Caco-2 (cell line): ENCODE measurements around the gene C15orf39. TPM values are rescaled to one million over a fixed set of nuclear protein-coding genes. Genes with fewer than 3 reads are reported as not detected.

Experiments used
- BruUV-seq: library from RNA; stranded (reverse); fragments of 400-500 nt; replicated peaks from 2 replicates; lab custom pipeline; 2021; lab: Mats Ljungman, UMichigan
- CTCF ChIA-PET: fragments of 300-600 bp; sonication (Branson Sonifier 250); formaldehyde crosslinking; loops from one replicate; lab custom pipeline; 2022; ENCODE audit warnings: antibody characterized with exemption; lab: Charles Lee
- POLR2A ChIA-PET: fragments of 300-600 bp; sonication (Branson Sonifier 250); formaldehyde crosslinking; loops from one replicate; lab custom pipeline; 2022; ENCODE audit warnings: antibody characterized with exemption; lab: Charles Lee
- DNase-seq, 2 experiments: peaks; one replicate each; pipeline versions ENCODE4 v3.0.0 to v3.0.0-alpha.2; 2020 to 2022
- H3K27me3 ChIP-seq: replicated peaks from 2 replicates; pipeline ENCODE4 v1.6.0; 2011; ENCODE audit warnings: low read length; ENCODE audit not compliant: control insufficient read depth, insufficient read depth
- H3K36me3 ChIP-seq: 2 replicates; pipeline ENCODE4 v1.5.1; 2011; ENCODE audit warnings: low read length; ENCODE audit not compliant: control insufficient read depth, insufficient read depth
- H3K4me1 ChIP-seq: fragments of 250-450 bp; sonication (Bioruptor Pico); 2 replicates; pipeline ENCODE4 v1.5.1; 2020; ENCODE audit warnings: mild to moderate bottlenecking
- H3K4me3 ChIP-seq: 2 replicates; pipeline ENCODE4 v1.5.1; 2011; ENCODE audit warnings: low read depth, mild to moderate bottlenecking, control low read depth, low read length
- H3K9me3 ChIP-seq: fragments of 250-450 bp; sonication (Bioruptor Pico); 2 replicates; pipeline ENCODE4 v1.5.1; 2020; ENCODE audit warnings: mild to moderate bottlenecking, moderate library complexity
- H3K27ac Mint-ChIP-seq: one replicate; pipeline ENCODE4 v1.8.0; 2022; ENCODE audit warnings: mixed read lengths; ENCODE audit not compliant: unreplicated experiment
- H3K27me3 Mint-ChIP-seq: one replicate; pipeline ENCODE4 v1.8.0; 2022; ENCODE audit warnings: mixed read lengths; ENCODE audit not compliant: insufficient read depth, unreplicated experiment
- H3K36me3 Mint-ChIP-seq: one replicate; pipeline ENCODE4 v1.8.0; 2022; ENCODE audit warnings: mild to moderate bottlenecking, mixed read lengths; ENCODE audit not compliant: insufficient read depth, unreplicated experiment
- H3K4me1 Mint-ChIP-seq: one replicate; pipeline ENCODE4 v1.8.0; 2022; ENCODE audit warnings: low read depth, mixed read lengths; ENCODE audit not compliant: unreplicated experiment
- H3K4me3 Mint-ChIP-seq: one replicate; pipeline ENCODE4 v1.8.0; 2022; ENCODE audit warnings: mild to moderate bottlenecking, moderate library complexity, mixed read lengths; ENCODE audit not compliant: unreplicated experiment
- H3K9me3 Mint-ChIP-seq: one replicate; pipeline ENCODE4 v1.8.0; 2022; ENCODE audit warnings: mixed read lengths; ENCODE audit not compliant: unreplicated experiment
- intact Hi-C: fragments of 100-400 bp; cut with micrococcal nuclease; formaldehyde crosslinking; loops from one replicate; pipeline ENCODE4 v1.10.0; 2022; ENCODE audit not compliant: unreplicated experiment
- total RNA-seq: library from RNA; stranded (reverse); gene quantifications from 2 replicates; pipeline ENCODE4 v1.2.3, GENCODE V29; 2022
- TF ChIP-seq, protein P1 (sequence below), 2 experiments: fragments of 200-600 bp in 1 of 2; IDR thresholded peaks; 1 replicate in 1 of 2; 2 replicates in 1 of 2; pipeline versions ENCODE4 v1.5.1 to v1.8.0; 2011 to 2022; ENCODE audit warnings: antibody characterized with exemption in 1 of 2, control low read depth in 1 of 2, inconsistent platforms in 1 of 2, low read depth in 1 of 2, low read length in 1 of 2, mild to moderate bottlenecking in 1 of 2, moderate library complexity in 1 of 2; ENCODE audit not compliant: insufficient read depth in 1 of 2, severe bottlenecking in 1 of 2, unreplicated experiment in 1 of 2

C15orf39 gene
- total RNA-seq, 1 experiment from 2014 or later: 48.2 TPM

DNA sequence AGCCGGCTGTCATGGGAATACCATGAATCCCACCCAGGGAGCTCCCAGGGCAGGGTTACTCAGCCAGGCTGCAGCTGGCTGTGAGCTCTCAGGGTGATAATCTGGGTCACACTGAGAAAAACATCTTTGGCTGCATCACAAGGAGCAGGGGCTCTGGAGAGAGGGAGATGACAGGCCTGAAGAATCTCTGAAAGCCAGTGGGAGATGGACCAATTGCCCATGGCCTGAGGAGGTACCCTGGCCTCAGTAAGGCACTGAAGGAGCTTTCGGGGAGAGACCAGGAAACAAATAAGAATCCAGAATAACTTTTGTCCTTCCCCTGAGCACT, 28.3 kb downstream of the C15orf39 start:
- Histone ChIP-seq H3K36me3 (no peaks in the 10 kb centered on the region), H3K4me1 (0 out of 2 replicates have a peak, but pooled peaks cover 5% of the 10 kb centered on the region), H3K27me3 (no peaks in the 10 kb centered on the region), H3K4me3 (no peak overlapping the region), H3K9me3 (no peaks in the 10 kb centered on the region)
- ChIA-PET CTCF (interaction anchor here (0.6 kb wide), 1 partner anchor 214 kb away, joined by 6 read pairs; no protein-coding TSS in a partner anchor), POLR2A (no interaction called here)
- Mint-ChIP-seq H3K4me1 (no peaks in the 10 kb centered on the region), H3K9me3 (no peaks in the 10 kb centered on the region), H3K36me3 (peaks cover 6% of the 10 kb centered on the region), H3K27me3 (no peaks in the 10 kb centered on the region), H3K4me3 (no peak overlapping the region), H3K27ac (no peak overlapping the region)
- BruUV-seq: no TSS peak
- intact Hi-C loops: no loop called here
- TF ChIP-seq, protein P1, sequence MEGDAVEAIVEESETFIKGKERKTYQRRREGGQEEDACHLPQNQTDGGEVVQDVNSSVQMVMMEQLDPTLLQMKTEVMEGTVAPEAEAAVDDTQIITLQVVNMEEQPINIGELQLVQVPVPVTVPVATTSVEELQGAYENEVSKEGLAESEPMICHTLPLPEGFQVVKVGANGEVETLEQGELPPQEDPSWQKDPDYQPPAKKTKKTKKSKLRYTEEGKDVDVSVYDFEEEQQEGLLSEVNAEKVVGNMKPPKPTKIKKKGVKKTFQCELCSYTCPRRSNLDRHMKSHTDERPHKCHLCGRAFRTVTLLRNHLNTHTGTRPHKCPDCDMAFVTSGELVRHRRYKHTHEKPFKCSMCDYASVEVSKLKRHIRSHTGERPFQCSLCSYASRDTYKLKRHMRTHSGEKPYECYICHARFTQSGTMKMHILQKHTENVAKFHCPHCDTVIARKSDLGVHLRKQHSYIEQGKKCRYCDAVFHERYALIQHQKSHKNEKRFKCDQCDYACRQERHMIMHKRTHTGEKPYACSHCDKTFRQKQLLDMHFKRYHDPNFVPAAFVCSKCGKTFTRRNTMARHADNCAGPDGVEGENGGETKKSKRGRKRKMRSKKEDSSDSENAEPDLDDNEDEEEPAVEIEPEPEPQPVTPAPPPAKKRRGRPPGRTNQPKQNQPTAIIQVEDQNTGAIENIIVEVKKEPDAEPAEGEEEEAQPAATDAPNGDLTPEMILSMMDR (IDR thresholded peaks at IDR 0.05; ENCODE audit: insufficient read depth in 1 of 2, low read depth in 1 of 2, low read length in 1 of 2, severe bottlenecking in 1 of 2, unreplicated experiment in 1 of 2): no peak
- no peak for DNase-seq

DNA sequence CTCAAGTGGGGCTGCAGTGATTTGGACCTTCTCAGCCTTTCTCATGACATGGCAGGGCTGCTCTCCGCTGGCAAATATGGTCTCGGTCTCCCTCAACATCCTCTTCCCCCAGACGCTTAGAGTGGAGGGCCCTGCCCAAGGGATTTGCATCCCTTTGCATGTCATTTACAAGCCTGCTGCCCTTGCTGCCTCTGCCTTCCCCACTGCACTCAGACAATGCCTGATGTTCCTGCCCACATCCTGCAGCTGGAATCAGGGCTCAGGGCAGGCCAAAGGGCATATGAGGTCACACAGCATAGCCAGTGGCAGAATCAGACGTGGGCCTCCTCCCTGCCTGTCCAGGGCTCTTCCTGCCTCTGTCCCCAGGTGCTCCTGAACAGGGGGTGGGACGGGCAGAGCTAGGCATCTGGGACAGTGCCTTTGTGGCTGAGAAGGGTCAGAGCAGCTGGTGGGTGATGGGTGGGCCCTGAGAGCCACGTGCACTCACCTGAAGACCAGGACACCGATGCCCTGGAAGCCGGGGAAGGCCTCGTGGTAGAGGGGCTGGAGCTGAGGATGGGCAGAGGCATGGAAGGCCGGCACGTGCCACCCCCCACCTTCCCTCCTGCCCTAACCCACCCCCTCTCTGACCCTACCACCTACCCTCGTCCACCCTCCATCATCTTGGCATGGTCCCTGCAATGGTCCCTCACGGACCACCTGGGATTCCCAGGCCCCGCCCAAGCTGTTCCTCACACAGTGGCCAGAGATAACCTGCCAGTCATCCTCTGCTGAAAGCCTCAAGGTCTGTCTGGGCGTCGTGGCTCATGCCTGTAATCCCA, 29.1 kb downstream of the C15orf39 start:
- no peaks in the 10 kb centered on the region for H3K27me3 Mint-ChIP-seq
- Histone ChIP-seq H3K4me3 (no peak overlapping the region), H3K36me3 (no peaks in the 10 kb centered on the region), H3K9me3 (no peaks in the 10 kb centered on the region), H3K4me1 (0 out of 2 replicates have a peak, but pooled peaks cover 5% of the 10 kb centered on the region), H3K27me3 (no peaks in the 10 kb centered on the region)
- no peaks in the 10 kb centered on the region for H3K9me3 Mint-ChIP-seq
- H3K36me3 Mint-ChIP-seq: peaks cover 4% of the 10 kb centered on the region
- no TSS peak for BruUV-seq
- no peaks in the 10 kb centered on the region for H3K4me1 Mint-ChIP-seq
- H3K27ac Mint-ChIP-seq: no peak overlapping the region
- intact Hi-C loops: no loop called here
- ChIA-PET POLR2A (no interaction called here), CTCF (interaction anchor here (0.6 kb wide), 2 partner anchors 22 to 215 kb away, joined by 6 to 8 read pairs; no protein-coding TSS in a partner anchor)
- H3K4me3 Mint-ChIP-seq: no peak overlapping the region
- DNase-seq: peak in 1 of 2 experiments; percentile 37
- TF ChIP-seq, protein P1 (IDR thresholded peaks at IDR 0.05; ENCODE audit: insufficient read depth in 1 of 2, low read depth in 1 of 2, low read length in 1 of 2, severe bottlenecking in 1 of 2, unreplicated experiment in 1 of 2): no peak

DNA sequence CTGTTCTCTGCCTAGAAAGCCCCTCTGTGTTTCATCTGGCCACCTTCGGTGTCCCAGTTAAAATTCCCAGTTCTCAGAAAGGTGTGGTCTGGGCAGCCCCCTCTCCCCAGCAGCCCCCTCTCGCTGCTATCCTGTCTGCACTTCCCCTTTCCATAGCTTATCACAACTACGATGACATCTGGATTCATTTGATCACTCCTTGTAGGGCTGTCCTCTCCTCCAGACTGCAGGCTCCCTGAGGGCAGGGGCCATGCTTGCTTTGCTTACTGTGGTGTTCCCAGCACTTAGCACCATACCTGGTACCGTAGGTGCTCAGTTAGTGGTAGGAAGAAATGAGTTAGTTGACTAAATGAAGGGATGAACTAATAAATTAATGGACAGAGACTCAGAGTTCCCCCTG, 30.2 kb downstream of the C15orf39 start:
- Mint-ChIP-seq H3K9me3 (no peaks in the 10 kb centered on the region), H3K27me3 (no peaks in the 10 kb centered on the region), H3K4me3 (no peak overlapping the region), H3K4me1 (no peaks in the 10 kb centered on the region), H3K36me3 (no peaks in the 10 kb centered on the region), H3K27ac (no peak overlapping the region)
- ChIA-PET POLR2A (no interaction called here), CTCF (no interaction called here)
- Histone ChIP-seq H3K36me3 (no peaks in the 10 kb centered on the region), H3K27me3 (no peaks in the 10 kb centered on the region), H3K9me3 (no peaks in the 10 kb centered on the region), H3K4me3 (no peak overlapping the region), H3K4me1 (0 out of 2 replicates have a peak, but pooled peaks cover 5% of the 10 kb centered on the region)
- DNase-seq: no peak
- TF ChIP-seq, protein P1 (IDR thresholded peaks at IDR 0.05; ENCODE audit: insufficient read depth in 1 of 2, low read depth in 1 of 2, low read length in 1 of 2, severe bottlenecking in 1 of 2, unreplicated experiment in 1 of 2): no peak
- no TSS peak for BruUV-seq
- intact Hi-C loops: no loop called here
